Measurements from ENCODE around the gene THBS1. TPM values are rescaled to one million over a fixed set of nuclear protein-coding genes. Genes with fewer than 3 reads are reported as not detected.

THBS1 gene
- total and polyA plus RNA-seq, 12 donors, result 21.9 to 709 (median 271) TPM

- H3K27ac ChIP-seq, result no peak overlapping the region
Observed at GRCh38 chr15:39552556-39552955, 28.3 kb upstream of the THBS1 start.

GRCh38 chr15:39553947-39554693, 26.8 kb upstream of the THBS1 start:
- no peak for DNase-seq
- Histone ChIP-seq H3K9me3 (replicated peaks in 1 of 3) (no peaks in the 10 kb centered on the region), H3K36me3 (replicated peaks in 1 of 2) (no peaks in the 10 kb centered on the region), H3K27ac (no peak overlapping the region), H3K4me1 (replicated peaks in 1 of 2) (no peaks in the 10 kb centered on the region), H3K27me3 (no peaks in the 10 kb centered on the region), H3K4me3 (no peak overlapping the region)
- no peak for TF ChIP-seq POLR2A (IDR thresholded peaks at IDR 0.05)
- no peak for TF ChIP-seq CTCF (IDR thresholded peaks at IDR 0.05)
- intact Hi-C loops (cut with DNase I), result no loop called here
- WGBS, 4 donors, result 33 to 46% (median 40%) methylated on average over 2 of the region's 2 CpGs

More at GRCh38 chr15:39552556-39552955, 28.3 kb upstream of the THBS1 start:
- WGBS, 4 donors, result 61 to 74% (median 67%) methylated on average over 2 of the region's 2 CpGs
- H3K4me3 ChIP-seq, result no peak overlapping the region
- DNase-seq, result no peak
- no peaks in the 10 kb centered on the region for H3K4me1 ChIP-seq (replicated peaks in 1 of 2)
- H3K27me3 ChIP-seq, result no peaks in the 10 kb centered on the region
- H3K36me3 ChIP-seq (replicated peaks in 1 of 2), result no peaks in the 10 kb centered on the region
- intact Hi-C loops (cut with DNase I), result no loop called here
- peaks cover 0 to 1% (median 0%) of the 10 kb centered on the region in 3 donors for H3K9me3 ChIP-seq (replicated peaks in 1 of 3)
- TF ChIP-seq POLR2A (IDR thresholded peaks at IDR 0.05), result no peak
- TF ChIP-seq CTCF (IDR thresholded peaks at IDR 0.05), result no peak

DNA sequence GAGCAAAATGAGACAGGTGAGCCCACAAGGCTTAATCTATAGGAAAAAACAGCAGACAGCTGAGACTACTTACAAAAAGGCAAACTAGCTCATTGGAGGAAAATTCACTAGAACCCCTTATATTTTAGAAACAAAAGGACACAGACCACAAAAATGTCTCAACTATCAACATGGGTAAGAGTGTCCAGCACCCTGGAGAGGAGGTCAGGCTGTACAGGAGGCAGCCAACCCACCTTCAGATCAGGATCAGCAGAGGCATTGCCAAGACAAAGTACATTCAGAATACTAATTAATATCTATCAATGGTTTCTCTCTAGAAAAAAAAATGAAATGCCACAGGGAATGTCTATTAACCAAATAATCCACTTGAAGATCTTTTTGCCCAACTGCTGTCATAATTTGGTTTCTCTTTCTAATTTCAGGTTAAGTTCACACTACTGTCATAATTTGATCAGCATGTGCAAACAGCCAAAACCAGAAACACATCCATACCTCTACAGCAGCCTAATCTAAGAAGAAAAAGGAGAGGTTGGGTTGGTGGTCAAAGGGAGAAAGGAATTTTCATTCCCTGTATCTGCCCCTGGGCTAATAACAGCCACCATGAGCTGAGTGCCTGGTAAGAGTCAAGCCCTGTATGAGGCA, 26.0 kb upstream of the THBS1 start:
- DNase-seq, result no peak
- no peaks in the 10 kb centered on the region for H3K4me1 ChIP-seq (replicated peaks in 1 of 2)
- intact Hi-C loops (cut with DNase I), result no loop called here
- no peak overlapping the region for H3K27ac ChIP-seq
- TF ChIP-seq POLR2A (IDR thresholded peaks at IDR 0.05) (no peak), CTCF (IDR thresholded peaks at IDR 0.05) (no peak)
- no peaks in the 10 kb centered on the region for H3K36me3 ChIP-seq (replicated peaks in 1 of 2)
- H3K4me3 ChIP-seq, result no peak overlapping the region
- no peaks in the 10 kb centered on the region for H3K9me3 ChIP-seq (replicated peaks in 1 of 3)
- no peaks in the 10 kb centered on the region for H3K27me3 ChIP-seq

GRCh38 chr15:39555885-39556284, 25.0 kb upstream of the THBS1 start:
- Histone ChIP-seq H3K27me3 (no peaks in the 10 kb centered on the region), H3K4me3 (no peak overlapping the region), H3K36me3 (replicated peaks in 1 of 2) (no peaks in the 10 kb centered on the region), H3K4me1 (replicated peaks in 1 of 2) (no peaks in the 10 kb centered on the region), H3K9me3 (replicated peaks in 1 of 3) (no peaks in the 10 kb centered on the region), H3K27ac (no peak overlapping the region)
- WGBS, 4 donors, result 66 to 87% (median 82%) methylated on average over 4 of the region's 4 CpGs
- DNase-seq, result no peak
- intact Hi-C loops (cut with DNase I), result no loop called here
- no peak for TF ChIP-seq POLR2A (IDR thresholded peaks at IDR 0.05)
- no peak for TF ChIP-seq CTCF (IDR thresholded peaks at IDR 0.05)

All from adrenal gland (tissue), 12 donors.